Thoracic aorta (tissue), 2 donors: ENCODE data around the gene OR10A7. TPM values are rescaled to one million over a fixed set of nuclear protein-coding genes. Genes with fewer than 3 reads are reported as not detected.
"Not testable (repeated sequence)": the region's sequence is repeated elsewhere in the genome, so short reads cannot be mapped to it uniquely, and the experiment has no call there.

Source experiments
- ATAC-seq: fragments of 150-250 bp; one replicate; pipeline ENCODE4 v1.8.0; 2017; ENCODE audit warnings: low read depth; ENCODE audit not compliant: insufficient number of reproducible peaks, low FRiP score
- DNase-seq: peaks from one replicate; pipeline ENCODE4 v3.0.0-alpha.2; 2020; ENCODE audit warnings: low spot score
- H3K27ac ChIP-seq, 2 donors: fragments of 200-600 bp; sonication (generic); 1 replicate in 1 of 2; 2 replicates in 1 of 2; pipeline ENCODE4 v1.5.1; 2016; ENCODE audit warnings: mild to moderate bottlenecking in 2 of 2, moderate library complexity in 2 of 2
- H3K27me3 ChIP-seq: fragments of 200-600 bp; sonication (generic); replicated peaks from 2 replicates; pipeline ENCODE4 v1.6.0; 2016; ENCODE audit warnings: mild to moderate bottlenecking; ENCODE audit not compliant: insufficient read depth
- H3K36me3 ChIP-seq: fragments of 200-600 bp; sonication (generic); one replicate; pipeline ENCODE4 v1.5.1; 2016
- H3K4me1 ChIP-seq, 2 donors: fragments of 200-600 bp; sonication (generic); 1 replicate in 1 of 2; 2 replicates in 1 of 2; pipeline versions ENCODE4 v1.5.1 to v1.6.0; 2016; ENCODE audit warnings: low read depth in 2 of 2, mild to moderate bottlenecking in 1 of 2; ENCODE audit not compliant: control insufficient read depth in 1 of 2
- H3K4me3 ChIP-seq: fragments of 200-600 bp; sonication (generic); 2 replicates; pipeline ENCODE4 v1.5.1; 2016; ENCODE audit warnings: mild to moderate bottlenecking
- H3K9me3 ChIP-seq: fragments of 200-600 bp; sonication (generic); 2 replicates; pipeline ENCODE4 v1.5.1; 2016
- total RNA-seq, 2 donors: library from RNA; depleted of rRNA; stranded (reverse); fragments of >200 nt; gene quantifications; one replicate each; pipeline versions ENCODE4 v1.1.0 to v1.2.3, GENCODE V29; 2016
- TF ChIP-seq, protein P1 (sequence below): fragments of 200-600 bp; sonication (generic); IDR thresholded peaks from one replicate; pipeline ENCODE4 v1.5.1; 2019; ENCODE audit warnings: antibody characterized with exemption

Gene OR10A7, protein sequence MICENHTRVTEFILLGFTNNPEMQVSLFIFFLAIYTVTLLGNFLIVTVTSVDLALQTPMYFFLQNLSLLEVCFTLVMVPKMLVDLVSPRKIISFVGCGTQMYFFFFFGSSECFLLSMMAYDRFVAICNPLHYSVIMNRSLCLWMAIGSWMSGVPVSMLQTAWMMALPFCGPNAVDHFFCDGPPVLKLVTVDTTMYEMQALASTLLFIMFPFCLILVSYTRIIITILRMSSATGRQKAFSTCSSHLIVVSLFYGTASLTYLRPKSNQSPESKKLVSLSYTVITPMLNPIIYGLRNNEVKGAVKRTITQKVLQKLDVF
- total RNA-seq: not detected

DNA sequence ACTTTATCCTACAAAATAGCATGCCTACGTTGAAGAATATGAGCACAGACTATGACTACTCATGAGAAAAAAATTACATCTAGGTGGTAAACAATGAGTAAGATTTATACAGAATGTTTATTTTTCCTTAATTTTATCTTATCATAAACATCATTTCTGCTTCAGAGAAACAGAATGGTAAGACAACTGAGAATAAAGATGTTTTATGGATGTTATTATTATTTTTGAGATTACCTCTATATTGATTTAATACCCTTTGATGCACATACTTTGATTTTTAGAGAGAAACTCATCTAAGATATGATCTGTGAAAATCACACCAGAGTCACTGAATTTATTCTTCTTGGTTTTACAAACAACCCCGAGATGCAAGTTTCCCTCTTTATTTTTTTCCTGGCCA lies at the start of gene OR10A7:
Gene OR10A7, plus strand, starts transcription at position 301 of the 400 bp plus-strand sequence. Its CDS starts 0 bp downstream, at position 301.
- Histone ChIP-seq H3K27me3 (no peaks in the 10 kb centered on the region), H3K27ac (no peak within 1 kb of the TSS), H3K36me3 (no peaks in the 10 kb centered on the region), H3K9me3 (no peaks in the 10 kb centered on the region), H3K4me1 (no peaks in the 10 kb centered on the region), H3K4me3 (no peak within 1 kb of the TSS)
- ATAC-seq: no peak
- TF ChIP-seq, protein P1, sequence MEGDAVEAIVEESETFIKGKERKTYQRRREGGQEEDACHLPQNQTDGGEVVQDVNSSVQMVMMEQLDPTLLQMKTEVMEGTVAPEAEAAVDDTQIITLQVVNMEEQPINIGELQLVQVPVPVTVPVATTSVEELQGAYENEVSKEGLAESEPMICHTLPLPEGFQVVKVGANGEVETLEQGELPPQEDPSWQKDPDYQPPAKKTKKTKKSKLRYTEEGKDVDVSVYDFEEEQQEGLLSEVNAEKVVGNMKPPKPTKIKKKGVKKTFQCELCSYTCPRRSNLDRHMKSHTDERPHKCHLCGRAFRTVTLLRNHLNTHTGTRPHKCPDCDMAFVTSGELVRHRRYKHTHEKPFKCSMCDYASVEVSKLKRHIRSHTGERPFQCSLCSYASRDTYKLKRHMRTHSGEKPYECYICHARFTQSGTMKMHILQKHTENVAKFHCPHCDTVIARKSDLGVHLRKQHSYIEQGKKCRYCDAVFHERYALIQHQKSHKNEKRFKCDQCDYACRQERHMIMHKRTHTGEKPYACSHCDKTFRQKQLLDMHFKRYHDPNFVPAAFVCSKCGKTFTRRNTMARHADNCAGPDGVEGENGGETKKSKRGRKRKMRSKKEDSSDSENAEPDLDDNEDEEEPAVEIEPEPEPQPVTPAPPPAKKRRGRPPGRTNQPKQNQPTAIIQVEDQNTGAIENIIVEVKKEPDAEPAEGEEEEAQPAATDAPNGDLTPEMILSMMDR: no peak
- DNase-seq: no peak

DNA sequence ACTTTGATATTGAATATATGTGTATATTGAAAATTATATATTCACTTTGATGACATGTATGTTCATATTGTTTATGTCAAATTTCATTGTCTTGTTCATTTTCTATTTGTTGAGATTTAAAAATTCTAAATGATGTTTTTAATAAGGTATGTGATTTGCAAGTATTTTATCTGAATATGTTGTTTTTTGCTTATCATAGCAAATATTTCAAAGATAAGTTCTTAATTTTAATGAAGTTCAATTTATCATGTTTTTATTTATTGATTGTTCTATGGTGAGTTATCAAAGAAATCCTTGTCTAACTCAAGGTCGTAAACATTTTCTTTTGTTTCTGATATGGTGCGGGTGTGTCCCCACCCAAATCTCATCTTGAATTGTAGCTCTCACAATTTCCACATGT lies 49.4 kb upstream of the OR10A7 start:
- Histone ChIP-seq H3K4me1 (no peaks in the 10 kb centered on the region), H3K36me3 (no peaks in the 10 kb centered on the region), H3K27ac (no peak overlapping the region), H3K27me3 (no peaks in the 10 kb centered on the region), H3K9me3 (no peaks in the 10 kb centered on the region), H3K4me3 (no peak overlapping the region)
- TF ChIP-seq, protein P1: no peak
- ATAC-seq: no peak
- no peak for DNase-seq

DNA sequence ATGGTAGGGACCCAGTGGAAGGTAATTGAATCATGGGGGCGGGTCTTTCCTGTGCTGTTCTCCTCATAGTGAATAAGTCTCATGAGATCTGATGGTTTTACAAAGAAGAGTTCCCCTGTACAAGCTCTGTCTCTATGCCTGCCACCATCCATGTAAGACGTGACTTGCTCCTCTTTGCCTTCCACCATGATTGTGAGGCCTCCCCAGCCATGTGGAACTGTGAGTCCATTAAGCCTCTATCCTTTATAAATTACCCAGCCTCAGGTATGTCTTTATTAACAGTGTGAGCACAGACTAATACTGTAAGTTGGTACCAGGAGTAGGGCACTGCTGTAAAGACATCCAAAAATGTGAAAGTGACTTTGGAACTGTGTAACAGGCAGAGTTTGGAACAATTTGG lies 49.0 kb upstream of the OR10A7 start:
- H3K4me3 ChIP-seq, H3K36me3 ChIP-seq, H3K27ac ChIP-seq, H3K4me1 ChIP-seq, H3K27me3 ChIP-seq, ATAC-seq, DNase-seq, H3K9me3 ChIP-seq: not testable (repeated sequence)

DNA sequence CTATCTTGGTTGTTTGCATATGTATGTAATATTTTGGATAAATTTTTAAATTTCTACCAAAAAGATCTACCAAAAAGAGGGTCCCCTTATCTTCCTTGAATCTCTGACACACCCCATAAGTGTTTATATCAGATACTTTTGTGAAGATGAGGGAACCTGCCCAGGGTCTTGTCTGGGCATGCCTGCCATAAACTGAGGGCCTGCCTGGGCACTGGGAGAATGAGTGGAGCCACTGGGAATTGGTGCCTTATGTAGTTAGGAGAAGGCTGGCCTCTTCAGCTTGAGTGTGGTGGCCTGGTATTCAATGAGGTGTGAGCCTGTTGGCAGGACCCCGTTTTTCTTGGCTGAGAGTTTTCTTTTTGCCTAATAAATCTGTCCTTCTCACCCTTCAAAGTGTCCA lies 48.1 kb upstream of the OR10A7 start:
- no peak for ATAC-seq
- Histone ChIP-seq H3K9me3 (no peaks in the 10 kb centered on the region), H3K27me3 (no peaks in the 10 kb centered on the region), H3K36me3 (no peaks in the 10 kb centered on the region), H3K4me1 (no peaks in the 10 kb centered on the region), H3K4me3 (no peak overlapping the region), H3K27ac (no peak overlapping the region)
- no peak for DNase-seq
- TF ChIP-seq, protein P1: no peak

DNA sequence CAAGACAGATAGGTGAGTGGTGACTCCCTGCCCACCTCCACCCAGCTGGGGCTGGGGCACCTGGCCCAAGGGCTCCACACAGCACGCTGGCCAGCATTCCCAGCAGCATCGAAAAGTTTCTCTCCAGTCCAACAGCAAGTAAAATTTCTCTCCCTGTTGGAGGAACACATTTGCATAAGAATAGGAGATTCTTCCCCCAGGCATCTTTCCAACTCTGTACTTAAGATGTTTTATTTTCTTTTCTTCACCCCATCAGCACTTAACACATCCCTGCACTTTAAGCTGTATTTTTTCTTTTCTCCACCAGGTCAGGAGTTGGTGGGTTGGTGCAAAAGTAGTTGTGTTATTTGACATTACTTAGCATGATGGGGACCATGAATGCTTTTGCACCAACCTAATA lies 47.4 kb upstream of the OR10A7 start:
- TF ChIP-seq, protein P1: no peak
- no peak for ATAC-seq

DNA sequence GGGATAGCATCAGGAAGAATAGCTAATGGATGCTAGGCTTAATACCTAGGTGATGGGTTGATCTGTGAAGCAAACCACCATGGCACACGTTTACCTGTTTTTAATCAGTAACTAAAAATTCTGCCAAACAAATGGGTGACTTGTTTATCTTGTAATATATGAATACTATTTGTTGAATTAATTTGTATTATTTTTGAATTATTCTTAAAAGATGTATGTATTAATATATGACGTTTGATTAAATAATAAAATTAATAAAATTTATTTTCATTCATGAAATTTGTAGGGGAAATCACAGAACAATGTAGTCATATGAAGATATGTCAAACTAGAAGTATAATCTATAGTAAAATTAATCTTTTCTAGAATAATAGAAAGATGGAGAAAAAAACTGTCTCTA lies 32.3 kb upstream of the OR10A7 start:
- H3K9me3 ChIP-seq: no peaks in the 10 kb centered on the region
- H3K4me3 ChIP-seq: no peak overlapping the region
- H3K27me3 ChIP-seq: no peaks in the 10 kb centered on the region
- TF ChIP-seq, protein P1: no peak
- no peaks in the 10 kb centered on the region for H3K4me1 ChIP-seq
- H3K36me3 ChIP-seq: no peaks in the 10 kb centered on the region
- ATAC-seq (no peak), DNase-seq (no peak)
- H3K27ac ChIP-seq: no peak overlapping the region

More for the DNA sequence above, 47.4 kb upstream of the OR10A7 start:
- H3K27ac ChIP-seq: no peak overlapping the region
- DNase-seq: no peak
- H3K9me3 ChIP-seq: no peaks in the 10 kb centered on the region
- H3K27me3 ChIP-seq: no peaks in the 10 kb centered on the region
- no peaks in the 10 kb centered on the region for H3K36me3 ChIP-seq
- H3K4me1 ChIP-seq: no peaks in the 10 kb centered on the region
- H3K4me3 ChIP-seq: no peak overlapping the region
